Uterus (tissue), 4 donors: ENCODE measurements around the gene LASP1. TPM values are rescaled to one million over a fixed set of nuclear protein-coding genes. Genes with fewer than 3 reads are reported as not detected.

Experiments
- DNase-seq, 2 donors: peaks; one replicate each; pipeline ENCODE4 v3.0.0-alpha.2; 2019 to 2020
- H3K27ac ChIP-seq, 2 donors: fragments of 200-600 bp; sonication (generic); 1 replicate in 1 of 2; 2 replicates in 1 of 2; pipeline ENCODE4 v1.5.1; 2016 to 2018
- H3K27me3 ChIP-seq, 2 donors: fragments of 200-600 bp; sonication (generic); one replicate each; pipeline ENCODE4 v1.5.1; 2018 to 2019; ENCODE audit warnings: control low read depth in 1 of 2
- H3K36me3 ChIP-seq, 2 donors: fragments of 200-600 bp; sonication (generic); one replicate each; pipeline ENCODE4 v1.5.1; 2019; ENCODE audit warnings: control low read depth in 1 of 2
- H3K4me1 ChIP-seq, 2 donors: fragments of 200-600 bp; sonication (generic); one replicate each; pipeline ENCODE4 v1.5.1; 2018 to 2019; ENCODE audit warnings: control low read depth in 1 of 2
- H3K4me3 ChIP-seq, 2 donors: fragments of 200-600 bp; sonication (generic); 1 replicate in 1 of 2; 2 replicates in 1 of 2; pipeline ENCODE4 v1.5.1; 2018 to 2019; ENCODE audit warnings: mild to moderate bottlenecking in 1 of 2
- H3K9me3 ChIP-seq, 2 donors: fragments of 200-600 bp; sonication (generic); one replicate each; pipeline ENCODE4 v1.5.1; 2019; ENCODE audit warnings: control low read depth in 1 of 2
- CTCF ChIP-seq, 4 experiments: fragments of 200-600 bp in 2 of 4; fragments of 450-650 bp in 2 of 4; sonication (generic) in 2 of 4; IDR thresholded peaks; one replicate each; pipeline ENCODE4 v1.5.1; 2016 to 2019; ENCODE audit warnings: antibody characterized with exemption in 4 of 4, mild to moderate bottlenecking in 2 of 4, moderate library complexity in 1 of 4
- POLR2A ChIP-seq, 2 donors: fragments of 450-650 bp; IDR thresholded peaks; one replicate each; pipeline ENCODE4 v1.6.1; 2016; ENCODE audit warnings: antibody characterized with exemption in 2 of 2, mild to moderate bottlenecking in 1 of 2, moderate library complexity in 1 of 2
- intact Hi-C: fragments of 100-400 bp; cut with DNase I; formaldehyde crosslinking; loops from one replicate; pipeline ENCODE4 v1.15.1; 2023; ENCODE audit warnings: low total_unique reads
- total RNA-seq, 4 donors: library from RNA; depleted of rRNA in 3 of 4; stranded (reverse); fragments of >200 nt in 3 of 4; gene quantifications; one replicate each; pipeline versions ENCODE4 v1.1.0 to v1.2.4, GENCODE V29; 2014 to 2023
- donor health status: DM: yes; HTN: yes; CAD: no.

The LASP1 gene
- total RNA-seq: 100 to 1,000 TPM in 1 of 4 donors, 10 to 100 TPM in 3; 21.2 to 119 (median 58.2) TPM

GRCh38 chr17:38869526-38870258, at the start of gene LASP1:
LASP1 (plus strand) TSS chr17:38870058; CDS start chr17:38870190, 132 bp downstream.
- Histone ChIP-seq H3K27ac (peak within 1 kb of the TSS; percentile 96 to 98), H3K36me3 (no peaks in the 10 kb centered on the region), H3K9me3 (no peaks in the 10 kb centered on the region), H3K27me3 (no peaks in the 10 kb centered on the region), H3K4me3 (peak within 1 kb of the TSS; percentile 84 to 95), H3K4me1 (peaks cover 18 to 22% of the 10 kb centered on the region in 2 donors)
- TF ChIP-seq POLR2A (IDR thresholded peaks at IDR 0.05) (peak; percentile 88 to 98), CTCF (IDR thresholded peaks at IDR 0.05) (peak in 1 of 4 experiments; percentile 10)
- intact Hi-C loops: no loop called here
- peak; percentile 87 to 90 for DNase-seq

- no peaks in the 10 kb centered on the region for H3K9me3 ChIP-seq
- intact Hi-C loops: no loop called here
- H3K4me3 ChIP-seq: peak within 1 kb of the TSS; percentile 76 to 81
- H3K4me1 ChIP-seq: peaks cover 9 to 10% of the 10 kb centered on the region in 2 donors
- peak; percentile 94 to 98 for DNase-seq
- peak within 1 kb of the TSS; percentile 91 to 93 for H3K27ac ChIP-seq
- no peaks in the 10 kb centered on the region for H3K27me3 ChIP-seq
- H3K36me3 ChIP-seq: no peaks in the 10 kb centered on the region
- TF ChIP-seq POLR2A (IDR thresholded peaks at IDR 0.05) (peak; percentile 81 to 87), CTCF (IDR thresholded peaks at IDR 0.05) (peak in 1 of 4 experiments; percentile 37)
Observed at GRCh38 chr17:38824899-38825761, 44.7 kb upstream of the LASP1 start, which contains the start of gene CWC25. CWC25 (minus strand) TSS chr17:38825321; CDS start chr17:38825183, 138 bp downstream.

GRCh38 chr17:38825762-38826247, 44.1 kb upstream of the LASP1 start:
- Histone ChIP-seq H3K4me3 (peak overlapping the region; percentile 76 to 81), H3K27ac (peak overlapping the region; percentile 91 to 93), H3K36me3 (no peaks in the 10 kb centered on the region), H3K4me1 (peaks cover 9 to 10% of the 10 kb centered on the region in 2 donors), H3K9me3 (no peaks in the 10 kb centered on the region), H3K27me3 (no peaks in the 10 kb centered on the region)
- DNase-seq: peak in 1 of 2 donors; percentile 17
- no peak for TF ChIP-seq CTCF (IDR thresholded peaks at IDR 0.05)
- no peak for TF ChIP-seq POLR2A (IDR thresholded peaks at IDR 0.05)
- intact Hi-C loops: no loop called here

GRCh38 chr17:38844261-38844757, 25.5 kb upstream of the LASP1 start:
- Histone ChIP-seq H3K9me3 (no peaks in the 10 kb centered on the region), H3K4me3 (no peak overlapping the region), H3K27me3 (no peaks in the 10 kb centered on the region), H3K27ac (no peak overlapping the region), H3K4me1 (no peaks in the 10 kb centered on the region), H3K36me3 (no peaks in the 10 kb centered on the region)
- no peak for DNase-seq
- TF ChIP-seq CTCF (IDR thresholded peaks at IDR 0.05): no peak
- TF ChIP-seq POLR2A (IDR thresholded peaks at IDR 0.05): no peak
- intact Hi-C loops: no loop called here
